Right lobe of liver (tissue), 4 donors: ENCODE data around the gene HS6ST2.

ENCODE experiments used
- POLR2A ChIP-seq: fragments of 450-650 bp; IDR thresholded peaks from one replicate; pipeline ENCODE4 v1.6.1; 2017; ENCODE audit warnings: antibody characterized with exemption, mild to moderate bottlenecking
- TF ChIP-seq, protein P1 (sequence below), 4 donors: fragments of 200-600 bp in 3 of 4; fragments of 450-650 bp in 1 of 4; IDR thresholded peaks; one replicate each; pipeline versions ENCODE4 v1.5.1 to v1.8.0; 2016 to 2022; ENCODE audit warnings: antibody characterized with exemption in 4 of 4, mild to moderate bottlenecking in 2 of 4
- donor health status: DM: no; HTN: no; CAD: no.
- donor health status: DM: no; HTN: no; CAD: no.
- donor health status: DM: no; HTN: yes; CAD: no.

DNA sequence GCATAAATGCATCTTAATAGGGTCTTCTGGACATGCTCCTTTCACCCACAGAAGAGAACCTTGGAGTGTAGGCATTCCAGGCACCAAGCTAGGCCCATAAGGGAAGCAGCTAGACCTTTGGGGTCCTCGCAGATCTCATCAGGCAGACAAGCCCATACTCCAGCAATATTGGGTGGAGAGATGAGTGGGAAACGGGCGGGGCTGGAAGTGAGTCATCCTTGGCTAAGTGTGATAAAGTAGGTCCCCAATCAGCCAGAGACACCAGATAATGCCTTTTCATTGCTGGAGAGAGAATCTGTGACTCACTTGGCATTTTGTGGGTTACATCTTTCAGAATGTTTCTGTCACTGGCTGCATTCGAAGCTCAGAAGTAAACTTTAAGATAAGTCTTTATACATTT is 336.3 kb downstream of the HS6ST2 start:
- TF ChIP-seq, protein P1, sequence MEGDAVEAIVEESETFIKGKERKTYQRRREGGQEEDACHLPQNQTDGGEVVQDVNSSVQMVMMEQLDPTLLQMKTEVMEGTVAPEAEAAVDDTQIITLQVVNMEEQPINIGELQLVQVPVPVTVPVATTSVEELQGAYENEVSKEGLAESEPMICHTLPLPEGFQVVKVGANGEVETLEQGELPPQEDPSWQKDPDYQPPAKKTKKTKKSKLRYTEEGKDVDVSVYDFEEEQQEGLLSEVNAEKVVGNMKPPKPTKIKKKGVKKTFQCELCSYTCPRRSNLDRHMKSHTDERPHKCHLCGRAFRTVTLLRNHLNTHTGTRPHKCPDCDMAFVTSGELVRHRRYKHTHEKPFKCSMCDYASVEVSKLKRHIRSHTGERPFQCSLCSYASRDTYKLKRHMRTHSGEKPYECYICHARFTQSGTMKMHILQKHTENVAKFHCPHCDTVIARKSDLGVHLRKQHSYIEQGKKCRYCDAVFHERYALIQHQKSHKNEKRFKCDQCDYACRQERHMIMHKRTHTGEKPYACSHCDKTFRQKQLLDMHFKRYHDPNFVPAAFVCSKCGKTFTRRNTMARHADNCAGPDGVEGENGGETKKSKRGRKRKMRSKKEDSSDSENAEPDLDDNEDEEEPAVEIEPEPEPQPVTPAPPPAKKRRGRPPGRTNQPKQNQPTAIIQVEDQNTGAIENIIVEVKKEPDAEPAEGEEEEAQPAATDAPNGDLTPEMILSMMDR (IDR thresholded peaks at IDR 0.05), result no peak
- no peak for TF ChIP-seq POLR2A
